Motor neuron (in vitro differentiated cells): ENCODE results near the gene AFAP1. TPM values are rescaled to one million over a fixed set of nuclear protein-coding genes. Genes with fewer than 3 reads are reported as not detected.

Source experiments
- ATAC-seq, 8 experiments: fragments of 200-7000 bp; cut with Tn5 transposase; replicated peaks in 6 of 8; 2 replicates each; pipeline ENCODE4 v1.8.0; 2021; ENCODE audit warnings: mild to moderate bottlenecking in 8 of 8, moderate library complexity in 8 of 8
- H3K27ac ChIP-seq, 2 donors: fragments of 250-450 bp; sonication (Bioruptor Pico); 2 replicates each; pipeline ENCODE4 v1.9.0; 2021; ENCODE audit warnings: antibody characterized with exemption in 2 of 2, mild to moderate bottlenecking in 2 of 2, moderate library complexity in 1 of 2
- H3K4me1 ChIP-seq, 2 donors: fragments of 250-450 bp; sonication (Bioruptor Pico); replicated peaks in 1 of 2; 2 replicates each; pipeline ENCODE4 v1.6.1; 2021; ENCODE audit warnings: antibody characterized with exemption in 2 of 2, mild to moderate bottlenecking in 2 of 2, moderate library complexity in 1 of 2
- H3K4me3 ChIP-seq, 5 donors: fragments of 250-450 bp; sonication (Bioruptor Pico); 2 replicates each; pipeline ENCODE4 v1.9.0; 2021; ENCODE audit warnings: antibody characterized with exemption in 5 of 5, mild to moderate bottlenecking in 5 of 5, moderate library complexity in 4 of 5
- WGBS, 10 experiments: fragments of 450-650 bp; shearing (Covaris generic); methylation state at CpG; one replicate each; pipeline ENCODE4 v1.0.0; 2022; 5-methylcytosine and 5-hydroxymethylcytosine counted together
- in situ Hi-C, 9 experiments: fragments of 400-800 bp; cut with MboI; loops; one replicate each; pipeline ENCODE4 v1.15.0; 2021; ENCODE audit warnings: low sequenced_read_pairs in 9 of 9, low pct_unique_long_range_greater_than_20kb in 2 of 9; ENCODE audit not compliant: unreplicated experiment in 9 of 9
- total RNA-seq, 8 experiments: library from RNA; unstranded; fragments of 300-600 nt; gene quantifications; 2 replicates each; pipeline versions ENCODE4 v1.2.3 to v1.2.4, GENCODE V29; 2022

Gene AFAP1
- total RNA-seq, 8 experiments from 2014 or later: 25.1 to 209 (median 41.4) TPM

DNA sequence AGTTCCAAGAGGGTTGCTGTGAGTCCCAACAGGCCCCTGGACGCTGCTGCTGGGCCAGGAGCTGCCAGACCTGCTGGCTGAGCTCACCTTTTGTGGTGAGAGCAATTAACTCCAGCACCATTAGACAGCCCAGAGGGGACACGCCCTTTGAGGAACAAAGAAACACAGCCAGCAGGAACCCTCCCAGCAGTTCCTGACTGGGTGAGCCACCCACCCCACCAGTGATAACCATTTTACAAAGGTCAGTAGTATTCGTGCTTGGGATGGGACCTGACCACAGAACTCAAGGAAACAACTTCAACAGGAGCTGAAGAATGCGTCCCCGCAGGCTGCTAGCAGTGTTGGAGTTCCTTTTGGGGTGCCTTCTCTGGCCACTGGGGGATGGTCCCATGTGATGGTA is 38.8 kb upstream of the AFAP1 start:
- Histone ChIP-seq H3K27ac (no peak overlapping the region), H3K4me3 (no peak overlapping the region), H3K4me1 (peaks cover 3 to 5% of the 10 kb centered on the region in 2 donors)
- ATAC-seq: peak in 6 of 8 experiments; percentile 35 to 66 (median 48)
- WGBS, 10 experiments: 0 to 100% (median 49%) methylated on average over 1 to 2 of the region's 5 CpGs; no CpG with 5 or more reads in 4 of the 10 experiments
- in situ Hi-C loops: loop anchor here in 4 of 9 experiments (25.0 kb wide), 1 partner anchor 166 kb away; no protein-coding TSS in a partner anchor

GRCh38 chr4:7976634-7977033 is 37.0 kb upstream of the AFAP1 start:
- H3K27ac ChIP-seq: no peak overlapping the region
- ATAC-seq: no peak
- 60 to 100% (median 98%) methylated on average over 1 to 4 of the region's 5 CpGs; no CpG with 5 or more reads in 2 of the 10 experiments for WGBS, 10 experiments
- no peak overlapping the region for H3K4me3 ChIP-seq
- peaks cover 4 to 7% of the 10 kb centered on the region in 2 donors for H3K4me1 ChIP-seq
- in situ Hi-C loops: loop anchor here in 4 of 9 experiments (25.0 kb wide), 1 partner anchor 164 kb away; no protein-coding TSS in a partner anchor

DNA sequence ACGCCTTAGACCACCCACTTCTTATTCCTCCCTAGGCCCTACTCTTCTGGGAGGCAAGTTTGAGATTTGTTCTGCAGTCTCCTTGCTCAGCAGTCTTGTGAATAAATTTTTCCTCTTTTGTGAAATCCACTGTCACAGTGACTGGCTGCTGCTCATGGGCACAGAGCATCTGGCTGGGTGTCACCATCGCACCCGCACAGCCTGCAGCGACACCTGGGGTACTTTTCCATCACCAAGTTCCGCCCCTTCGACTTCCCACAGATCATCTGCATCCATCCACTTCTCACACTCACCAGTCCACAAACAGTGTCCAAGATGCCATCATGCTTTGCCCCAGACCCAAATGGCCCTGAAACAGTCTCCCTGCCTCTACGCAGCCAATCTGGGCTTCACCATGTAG is 36.4 kb upstream of the AFAP1 start:
- Histone ChIP-seq H3K4me1 (peaks cover 4 to 10% of the 10 kb centered on the region in 2 donors), H3K4me3 (no peak overlapping the region), H3K27ac (no peak overlapping the region)
- in situ Hi-C loops: loop anchor here in 4 of 9 experiments (25.0 kb wide), 1 partner anchor 164 kb away; no protein-coding TSS in a partner anchor
- ATAC-seq: no peak
- WGBS, 10 experiments: 80 to 100% (median 94%) methylated on average over 1 to 6 of the region's 7 CpGs; no CpG with 5 or more reads in 3 of the 10 experiments

DNA sequence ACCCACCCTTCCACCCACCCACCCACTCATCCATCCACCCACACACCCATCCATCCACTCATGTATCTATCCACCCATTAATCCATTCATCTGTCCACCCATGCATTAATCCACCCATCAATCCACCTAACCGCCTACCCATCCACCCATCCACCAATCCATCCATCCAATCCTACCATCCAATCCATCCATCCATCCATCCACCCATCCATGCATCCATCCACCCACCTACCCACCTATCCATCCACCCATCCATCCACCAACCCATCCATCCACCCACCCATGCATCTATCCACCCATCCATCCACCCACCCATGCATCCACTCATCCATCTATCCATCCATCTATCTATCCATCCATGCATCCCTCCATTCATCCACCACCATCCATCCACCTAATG is 34.8 kb upstream of the AFAP1 start:
- Histone ChIP-seq H3K27ac (no peak overlapping the region), H3K4me3 (no peak overlapping the region), H3K4me1 (peaks cover 14 to 26% of the 10 kb centered on the region in 2 donors)
- in situ Hi-C loops: no loop called here
- no peak for ATAC-seq
- WGBS, 10 experiments: no CpG with 5 or more reads among the region's 1 CpG

DNA sequence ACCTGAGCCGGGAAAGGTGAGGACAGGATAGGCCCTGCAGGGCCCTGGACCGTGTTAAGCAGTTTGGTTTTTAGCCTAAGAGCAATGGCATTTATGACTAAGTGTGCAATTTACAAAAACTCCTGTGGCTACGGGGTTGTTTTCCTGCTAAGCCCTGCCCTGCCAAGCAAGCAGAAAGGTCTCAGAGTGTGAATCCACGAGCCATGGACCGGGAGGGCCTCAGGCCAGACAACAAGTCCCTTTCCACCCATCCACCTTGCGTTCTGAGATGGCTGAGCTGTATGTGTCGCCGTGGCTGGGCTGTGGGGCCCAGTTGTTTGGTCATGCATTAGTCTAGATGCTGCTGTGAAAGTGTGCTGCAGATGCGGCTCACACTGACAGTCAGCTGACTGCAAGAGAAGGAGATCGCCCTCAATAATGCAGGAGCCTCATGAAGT is 33.9 kb upstream of the AFAP1 start:
- 7 to 79% (median 61%) methylated on average over 2 to 7 of the region's 10 CpGs; no CpG with 5 or more reads in 3 of the 10 experiments for WGBS, 10 experiments
- ATAC-seq: peak in 7 of 8 experiments; percentile 6 to 73 (median 63)
- peaks cover 14 to 29% of the 10 kb centered on the region in 2 donors for H3K4me1 ChIP-seq
- H3K27ac ChIP-seq: no peak overlapping the region
- in situ Hi-C loops: no loop called here
- no peak overlapping the region for H3K4me3 ChIP-seq

- in situ Hi-C loops: no loop called here
- peaks cover 16 to 37% of the 10 kb centered on the region in 2 donors for H3K4me1 ChIP-seq
- peak in 4 of 8 experiments; percentile 16 to 51 (median 30) for ATAC-seq
- no peak overlapping the region for H3K27ac ChIP-seq
- H3K4me3 ChIP-seq: no peak overlapping the region
- 58 to 100% (median 82%) methylated on average over 1 to 5 of the region's 13 CpGs; no CpG with 5 or more reads in 4 of the 10 experiments for WGBS, 10 experiments
These were observed 32.3 kb upstream of the AFAP1 start for GRCh38 chr4:7971881-7972500.

DNA sequence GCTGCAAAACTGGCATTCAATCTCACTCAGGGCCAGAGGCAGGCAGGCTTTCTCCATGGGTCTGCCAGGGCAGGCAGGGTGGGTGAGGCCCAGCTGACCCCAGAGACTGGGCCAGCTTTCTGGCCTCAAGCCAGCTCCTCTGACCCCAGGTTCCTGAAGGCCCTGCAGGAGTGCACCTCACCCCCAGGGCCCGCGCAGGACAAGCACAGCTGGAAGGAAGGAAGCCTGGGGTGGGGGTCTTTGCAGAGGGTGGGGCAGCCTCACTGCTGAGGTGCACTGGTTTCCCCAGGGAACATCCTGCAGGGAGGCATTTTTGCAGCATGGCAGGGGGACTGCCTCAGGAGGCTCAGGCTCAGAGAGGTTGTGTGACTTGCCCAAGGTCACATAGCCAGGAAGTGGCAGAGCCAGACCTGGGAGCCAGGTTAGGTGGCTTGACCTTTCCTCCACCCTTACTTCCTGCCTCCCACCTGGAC is 31.5 kb upstream of the AFAP1 start:
- Histone ChIP-seq H3K4me1 (peaks cover 16 to 37% of the 10 kb centered on the region in 2 donors), H3K27ac (no peak overlapping the region), H3K4me3 (no peak overlapping the region)
- in situ Hi-C loops: no loop called here
- ATAC-seq: no peak
- whole genome bisulfite sequencing, 10 experiments: 100% methylated on average over 2 of the region's 2 CpGs; no CpG with 5 or more reads in 9 of the 10 experiments

DNA sequence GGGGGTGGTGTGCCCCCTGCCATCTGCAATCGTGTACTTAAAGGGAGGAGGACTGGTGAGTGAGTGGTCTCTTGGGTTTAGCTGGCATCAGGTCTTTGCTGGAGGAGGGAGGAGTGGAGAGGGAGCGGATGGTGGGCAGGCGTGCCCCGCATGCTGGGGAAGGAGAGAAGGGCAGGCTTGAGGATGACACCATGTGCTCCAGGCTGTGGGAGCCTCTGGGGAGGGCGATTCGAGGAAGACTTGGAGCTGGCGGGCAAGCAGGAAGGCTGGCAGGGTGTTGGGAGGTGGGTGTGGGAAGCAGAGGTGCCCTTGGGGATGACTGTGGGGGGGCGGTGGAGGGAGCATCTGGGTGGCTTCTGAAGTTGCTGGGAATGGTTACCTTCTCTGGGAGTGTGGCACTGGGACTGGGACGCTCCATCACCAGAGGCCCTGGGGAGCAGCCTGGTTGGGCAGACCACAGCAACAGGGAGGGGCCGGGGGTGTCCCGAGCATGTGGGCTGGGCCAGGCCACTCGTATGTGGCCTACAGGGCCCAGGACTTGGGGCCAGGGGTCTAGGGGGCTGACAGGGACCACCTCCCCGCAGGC is 30.8 kb upstream of the AFAP1 start:
- Histone ChIP-seq H3K27ac (peak overlapping the region; percentile 56 to 67), H3K4me1 (peaks cover 16 to 37% of the 10 kb centered on the region in 2 donors), H3K4me3 (no peak overlapping the region)
- no CpG with 5 or more reads among the region's 13 CpGs for WGBS, 10 experiments
- ATAC-seq: peak in 6 of 8 experiments; percentile 2 to 76 (median 20)
- in situ Hi-C loops: no loop called here

GRCh38 chr4:7968262-7968896 is 28.7 kb upstream of the AFAP1 start:
- in situ Hi-C loops: no loop called here
- H3K27ac ChIP-seq: no peak overlapping the region
- WGBS, 10 experiments: 20 to 92% (median 83%) methylated on average over 1 to 11 of the region's 16 CpGs; no CpG with 5 or more reads in 1 of the 10 experiments
- no peak for ATAC-seq
- H3K4me3 ChIP-seq: no peak overlapping the region
- peaks cover 13 to 31% of the 10 kb centered on the region in 2 donors for H3K4me1 ChIP-seq

GRCh38 chr4:7967501-7968261 is 28.0 kb upstream of the AFAP1 start:
- 25 to 100% (median 76%) methylated on average over 2 to 11 of the region's 21 CpGs; no CpG with 5 or more reads in 3 of the 10 experiments for WGBS, 10 experiments
- in situ Hi-C loops: no loop called here
- peaks cover 13 to 37% of the 10 kb centered on the region in 2 donors for H3K4me1 ChIP-seq
- H3K27ac ChIP-seq: no peak overlapping the region
- ATAC-seq: peak in 6 of 8 experiments; percentile 28 to 72 (median 46)
- no peak overlapping the region for H3K4me3 ChIP-seq

- ATAC-seq: no peak
- no peak overlapping the region for H3K27ac ChIP-seq
- H3K4me3 ChIP-seq: no peak overlapping the region
- in situ Hi-C loops: no loop called here
- H3K4me1 ChIP-seq: peaks cover 13 to 39% of the 10 kb centered on the region in 2 donors
- 60 to 88% (median 69%) methylated on average over 1 to 9 of the region's 9 CpGs; no CpG with 5 or more reads in 4 of the 10 experiments for WGBS, 10 experiments
These were observed 27.4 kb upstream of the AFAP1 start for GRCh38 chr4:7967063-7967440.

- ATAC-seq: no peak
- Histone ChIP-seq H3K4me3 (no peak overlapping the region), H3K27ac (no peak overlapping the region), H3K4me1 (peaks cover 14 to 43% of the 10 kb centered on the region in 2 donors)
- in situ Hi-C loops: no loop called here
- 43 to 100% (median 92%) methylated on average over 1 to 7 of the region's 37 CpGs; no CpG with 5 or more reads in 3 of the 10 experiments for WGBS, 10 experiments
These were observed 26.8 kb upstream of the AFAP1 start for GRCh38 chr4:7966281-7967062.
